Measurements from ENCODE around the gene POLR2H. TPM values are rescaled to one million over a fixed set of nuclear protein-coding genes. Genes with fewer than 3 reads are reported as not detected.

Gene POLR2H
- 64.3 TPM for total RNA-seq

GRCh38 chr3:184361532-184361931, at the start of gene POLR2H, which contains the start of gene CLCN2:
Gene POLR2H (plus strand): TSS chr3:184361710. CDS start chr3:184363493, 1,783 bp downstream.
Gene CLCN2 (minus strand): TSS chr3:184361605. CDS start chr3:184361479, 126 bp downstream.
- DNase-seq (ENCODE audit: extremely low spot score in 2 of 2), result no peak
- H3K4me3 ChIP-seq, result peak within 1 kb of the TSS; percentile 87 to 96
- H3K27me3 ChIP-seq, result no peaks in the 10 kb centered on the region
- no peaks in the 10 kb centered on the region for H3K9me3 ChIP-seq
- TF ChIP-seq POLR2AphosphoS5 (IDR thresholded peaks at IDR 0.05; ENCODE audit: insufficient read depth in 1 of 2, low read depth in 1 of 2), result peak in 1 of 2 donors; percentile 46
- no peak for TF ChIP-seq CTCF (IDR thresholded peaks at IDR 0.05)
- TF ChIP-seq POLR2A (IDR thresholded peaks at IDR 0.05), result peak in 1 of 2 donors; percentile 87
- H3K4me1 ChIP-seq, result peaks cover 31% of the 10 kb centered on the region
- intact Hi-C loops (cut with DNase I), result loop anchor here (1.0 kb wide), 1 partner anchor 47 kb away; the partner anchor contains the start of gene EIF4G1
- peak within 1 kb of the TSS; percentile 92 for H3K27ac ChIP-seq
- peaks cover 0 to 21% of the 10 kb centered on the region in 2 donors for H3K36me3 ChIP-seq

- intact Hi-C loops (cut with DNase I), result loop anchor here (1.0 kb wide), 2 partner anchors 24 to 47 kb away; partner anchors contain the start of genes CLCN2 and POLR2H
- TF ChIP-seq POLR2AphosphoS5 (IDR thresholded peaks at IDR 0.05; ENCODE audit: insufficient read depth in 1 of 2, low read depth in 1 of 2), result no peak
- peak in 1 of 2 donors; percentile 54 for TF ChIP-seq POLR2A (IDR thresholded peaks at IDR 0.05)
These were observed 47.2 kb upstream of the POLR2H start, which contains the start of gene EIF4G1 for GRCh38 chr3:184314363-184314699. Gene EIF4G1 (plus strand): TSS chr3:184314606. CDS start chr3:184315797, 1,191 bp downstream.

GRCh38 chr3:184314700-184315542, 46.6 kb upstream of the POLR2H start:
- no peaks in the 10 kb centered on the region for H3K27me3 ChIP-seq
- TF ChIP-seq CTCF (IDR thresholded peaks at IDR 0.05) (no peak), POLR2AphosphoS5 (IDR thresholded peaks at IDR 0.05; ENCODE audit: insufficient read depth in 1 of 2, low read depth in 1 of 2) (peak in 1 of 2 donors; percentile 63), POLR2A (IDR thresholded peaks at IDR 0.05) (peak in 1 of 2 donors; percentile 35)
- peak overlapping the region; percentile 94 for H3K27ac ChIP-seq
- peaks cover 47% of the 10 kb centered on the region for H3K4me1 ChIP-seq
- peak in 1 of 2 donors; percentile 92 for DNase-seq (ENCODE audit: extremely low spot score in 2 of 2)
- intact Hi-C loops (cut with DNase I), result loop anchor here (1.0 kb wide), 2 partner anchors 23 to 46 kb away; partner anchors contain the start of genes CLCN2 and POLR2H
- H3K9me3 ChIP-seq, result no peaks in the 10 kb centered on the region
- H3K4me3 ChIP-seq, result peak overlapping the region; percentile 66 to 94
- H3K36me3 ChIP-seq, result peaks cover 0 to 8% of the 10 kb centered on the region in 2 donors

More at GRCh38 chr3:184314363-184314699, 47.2 kb upstream of the POLR2H start, which contains the start of gene EIF4G1:
- H3K27ac ChIP-seq, result peak within 1 kb of the TSS; percentile 94
- H3K4me3 ChIP-seq, result peak within 1 kb of the TSS; percentile 66 to 94
- peak in 1 of 2 donors; percentile 96 for DNase-seq (ENCODE audit: extremely low spot score in 2 of 2)
- peaks cover 0 to 8% of the 10 kb centered on the region in 2 donors for H3K36me3 ChIP-seq
- peaks cover 41% of the 10 kb centered on the region for H3K4me1 ChIP-seq
- H3K9me3 ChIP-seq, result no peaks in the 10 kb centered on the region
- H3K27me3 ChIP-seq, result no peaks in the 10 kb centered on the region

- intact Hi-C loops (cut with DNase I), result no loop called here
- TF ChIP-seq POLR2A (IDR thresholded peaks at IDR 0.05) (no peak), CTCF (IDR thresholded peaks at IDR 0.05) (no peak), POLR2AphosphoS5 (IDR thresholded peaks at IDR 0.05; ENCODE audit: insufficient read depth in 1 of 2, low read depth in 1 of 2) (no peak)
- Histone ChIP-seq H3K27ac (peak overlapping the region; percentile 94), H3K4me3 (peak overlapping the region; percentile 66 to 94), H3K36me3 (peaks cover under 1 to 9% of the 10 kb centered on the region in 2 donors), H3K9me3 (no peaks in the 10 kb centered on the region), H3K4me1 (peaks cover 53% of the 10 kb centered on the region), H3K27me3 (no peaks in the 10 kb centered on the region)
- DNase-seq (ENCODE audit: extremely low spot score in 2 of 2), result no peak
These were observed 46.0 kb upstream of the POLR2H start for GRCh38 chr3:184315543-184315867.

- Histone ChIP-seq H3K4me1 (peaks cover 59% of the 10 kb centered on the region), H3K27me3 (no peaks in the 10 kb centered on the region), H3K36me3 (peaks cover 3 to 15% of the 10 kb centered on the region in 2 donors), H3K27ac (peak overlapping the region; percentile 94), H3K4me3 (peak overlapping the region; percentile 66 to 94), H3K9me3 (no peaks in the 10 kb centered on the region)
- intact Hi-C loops (cut with DNase I), result no loop called here
- no peak for DNase-seq (ENCODE audit: extremely low spot score in 2 of 2)
- TF ChIP-seq POLR2AphosphoS5 (IDR thresholded peaks at IDR 0.05; ENCODE audit: insufficient read depth in 1 of 2, low read depth in 1 of 2), result no peak
- no peak for TF ChIP-seq CTCF (IDR thresholded peaks at IDR 0.05)
- TF ChIP-seq POLR2A (IDR thresholded peaks at IDR 0.05), result no peak
These were observed 45.4 kb upstream of the POLR2H start for GRCh38 chr3:184315871-184316661.

Measured in vagina (tissue), 2 donors.